ENCODE data around the gene SRCAP. TPM values are rescaled to one million over a fixed set of nuclear protein-coding genes. Genes with fewer than 3 reads are reported as not detected.

Gene SRCAP
- 10 to 100 TPM; 30.1 to 41.0 (median 34.8) TPM for polyA plus RNA-seq (ENCODE audit: insufficient read depth in 1 of 5, insufficient read length in 5 of 5, low replicate concordance in 1 of 5)
- long read RNA-seq, donor 1, transcript SRCAP-203 (4 exons, 836 nt) = major isoform, 6 of 39 reads
- long read RNA-seq, donor 1, partial matches to known transcripts = 33 of 39 reads
- long read RNA-seq, donor 1, other reads (novel, unspliced or antisense) = 0 of 39 reads
- long read RNA-seq, donor 2, partial matches to known transcripts = 0 of 3 reads
- long read RNA-seq, donor 2, other reads (novel, unspliced or antisense) = 0 of 3 reads
- long read RNA-seq, donor 3, partial matches to known transcripts = 33 of 34 reads
- long read RNA-seq, donor 3, other reads (novel, unspliced or antisense) = 0 of 34 reads
- long read RNA-seq, donor 4, partial matches to known transcripts = 14 of 17 reads
- long read RNA-seq, donor 4, other reads (novel, unspliced or antisense) = 0 of 17 reads
- long read RNA-seq, donor 5, partial matches to known transcripts = 17 of 21 reads
- long read RNA-seq, donor 5, other reads (novel, unspliced or antisense) = 0 of 21 reads
- long read RNA-seq, donor 6, transcript SRCAP-203 (4 exons, 836 nt) = major isoform, 8 of 14 reads
- long read RNA-seq, donor 6, partial matches to known transcripts = 6 of 14 reads
- long read RNA-seq, donor 6, other reads (novel, unspliced or antisense) = 0 of 14 reads
- long read RNA-seq, donor 7, partial matches to known transcripts = 21 of 23 reads
- long read RNA-seq, donor 7, other reads (novel, unspliced or antisense) = 0 of 23 reads
- long read RNA-seq, donor 8, partial matches to known transcripts = 0 of 1 reads
- long read RNA-seq, donor 8, other reads (novel, unspliced or antisense) = 0 of 1 reads

GRCh38 chr16:30698816-30699614 lies at the start of gene SRCAP:
Gene SRCAP, plus strand, starts transcription at chr16:30699171. Its CDS starts 1,654 bp downstream, at chr16:30700825.
- DNase-seq = peak; percentile 83 to 86

GRCh38 chr16:30649725-30650368 lies 49.1 kb upstream of the SRCAP start:
- peak in 1 of 2 donors; percentile 22 for DNase-seq

- peak; percentile 100 for DNase-seq
Measured at GRCh38 chr16:30650369-30651123, 48.4 kb upstream of the SRCAP start, which contains the start of gene PRR14. Gene PRR14, plus strand, starts transcription at chr16:30650960. Its CDS starts 686 bp downstream, at chr16:30651646.

- DNase-seq = peak; percentile 37 to 46
Measured at GRCh38 chr16:30651124-30652004, 47.6 kb upstream of the SRCAP start.

GRCh38 chr16:30652005-30652296 lies 47.0 kb upstream of the SRCAP start:
- no peak for DNase-seq

GRCh38 chr16:30652718-30653117 lies 46.3 kb upstream of the SRCAP start:
- DNase-seq = no peak

- no peak for DNase-seq
Measured at GRCh38 chr16:30654856-30655255, 44.1 kb upstream of the SRCAP start.

GRCh38 chr16:30655815-30656347 lies 43.1 kb upstream of the SRCAP start:
- no peak for DNase-seq

- DNase-seq = no peak
Measured at GRCh38 chr16:30656388-30656787, 42.6 kb upstream of the SRCAP start.

- DNase-seq = no peak
Measured at GRCh38 chr16:30656974-30657865, 41.8 kb upstream of the SRCAP start.

GRCh38 chr16:30657866-30658730 lies 40.9 kb upstream of the SRCAP start, which contains the start of gene FBRS:
Gene FBRS, plus strand, starts transcription at chr16:30658431. Its CDS starts 1,088 bp downstream, at chr16:30659519.
- peak; percentile 100 for DNase-seq

GRCh38 chr16:30658731-30659506 lies 40.1 kb upstream of the SRCAP start:
- DNase-seq = no peak

GRCh38 chr16:30659507-30660423 lies 39.2 kb upstream of the SRCAP start:
- DNase-seq = peak in 1 of 2 donors; percentile 21

- no peak for DNase-seq
Measured at GRCh38 chr16:30660424-30661261, 38.3 kb upstream of the SRCAP start.
